ENCODE data around the gene CKB.

CKB gene

GRCh38 chr14:103474893-103475292 is 47.7 kb downstream of the CKB start:
- Histone ChIP-seq H3K4me3 (ENCODE audit: low read length) (no peak overlapping the region), H3K4me1 (ENCODE audit: low read length) (peaks cover 2% of the 10 kb centered on the region; the same call in 1 of the 2 replicates), H2AFZ (ENCODE audit: low read length) (no peak overlapping the region), H3K79me2 (ENCODE audit: low read length) (no peaks in the 10 kb centered on the region), H3K27me3 (replicated peaks; ENCODE audit: insufficient read depth, low read length) (no peaks in the 10 kb centered on the region), H3K27ac (ENCODE audit: low read length) (no peak overlapping the region), H3K9me3 (replicated peaks; ENCODE audit: insufficient read depth, low read length) (no peaks in the 10 kb centered on the region), H3F3A (ENCODE audit: insufficient read depth, low read length) (peaks cover 4% of the 10 kb centered on the region; the same call in 1 of the 2 replicates), H3K9ac (ENCODE audit: low read length) (no peak overlapping the region), H3K4me2 (ENCODE audit: low read depth, low read length) (no peak overlapping the region), H4K20me1 (ENCODE audit: insufficient read depth, low read length) (no peaks in the 10 kb centered on the region), H3K9me2 (replicated peaks; ENCODE audit: insufficient read depth, low read length) (no peaks in the 10 kb centered on the region), H3K36me3 (replicated peaks; ENCODE audit: insufficient read depth, low read length) (no peaks in the 10 kb centered on the region)
- no peak for DNase-seq
- TF ChIP-seq EZH2 (optimal IDR thresholded peaks at IDR 0.05; ENCODE audit: low read depth, low read length) = no peak
- no peak for TF ChIP-seq CTCF (IDR thresholded peaks at IDR 0.05; ENCODE audit: low read length)
- no peak for TF ChIP-seq EZH2phosphoT487 (IDR thresholded peaks at IDR 0.05; ENCODE audit: low read length)

- no peak for TF ChIP-seq CTCF (IDR thresholded peaks at IDR 0.05; ENCODE audit: low read length)
- no peak for TF ChIP-seq EZH2phosphoT487 (IDR thresholded peaks at IDR 0.05; ENCODE audit: low read length)
- no peak for TF ChIP-seq EZH2 (optimal IDR thresholded peaks at IDR 0.05; ENCODE audit: low read depth, low read length)
- Histone ChIP-seq H3K9ac (ENCODE audit: low read length) (no peak overlapping the region), H3K36me3 (replicated peaks; ENCODE audit: insufficient read depth, low read length) (no peaks in the 10 kb centered on the region)
Observed at GRCh38 chr14:103472939-103473338, 49.7 kb downstream of the CKB start.

More at GRCh38 chr14:103472939-103473338, 49.7 kb downstream of the CKB start:
- Histone ChIP-seq H2AFZ (ENCODE audit: low read length) (no peak overlapping the region), H3K4me1 (ENCODE audit: low read length) (no peaks in the 10 kb centered on the region), H3F3A (ENCODE audit: insufficient read depth, low read length) (no peaks in the 10 kb centered on the region), H3K4me2 (ENCODE audit: low read depth, low read length) (no peak overlapping the region), H3K9me3 (replicated peaks; ENCODE audit: insufficient read depth, low read length) (no peaks in the 10 kb centered on the region), H3K27ac (ENCODE audit: low read length) (no peak overlapping the region), H3K4me3 (ENCODE audit: low read length) (no peak overlapping the region), H3K27me3 (replicated peaks; ENCODE audit: insufficient read depth, low read length) (no peaks in the 10 kb centered on the region), H3K9me2 (replicated peaks; ENCODE audit: insufficient read depth, low read length) (no peaks in the 10 kb centered on the region), H3K79me2 (ENCODE audit: low read length) (no peaks in the 10 kb centered on the region), H4K20me1 (ENCODE audit: insufficient read depth, low read length) (no peaks in the 10 kb centered on the region)
- no peak for DNase-seq

Data from MM.1S (cell line).